Mesodermal cell (in vitro differentiated cells): ENCODE measurements around the gene ZBTB46.

Source experiments
- H3K27ac ChIP-seq: 2 replicates; pipeline ENCODE4 v1.7.0; 2013; ENCODE audit warnings: mild to moderate bottlenecking, low read depth, low read length, moderate library complexity; ENCODE audit not compliant: severe bottlenecking
- H3K36me3 ChIP-seq: 2 replicates; pipeline ENCODE4 v1.7.1; 2013; ENCODE audit warnings: mild to moderate bottlenecking, low read length, moderate library complexity; ENCODE audit not compliant: control insufficient read depth, insufficient read depth
- H3K4me1 ChIP-seq: one replicate; pipeline ENCODE4 v1.7.1; 2013; ENCODE audit warnings: mild to moderate bottlenecking, low read length; ENCODE audit not compliant: insufficient read depth, control insufficient read depth, poor library complexity, severe bottlenecking
- H3K4me3 ChIP-seq: 2 replicates; pipeline ENCODE4 v1.7.0; 2013; ENCODE audit warnings: low read length, control low read depth, mild to moderate bottlenecking; ENCODE audit not compliant: insufficient read depth, poor library complexity, severe bottlenecking; ENCODE audit errors: extremely low read depth
- H3K9me3 ChIP-seq: 2 replicates; pipeline ENCODE4 v1.7.1; 2013; ENCODE audit warnings: mild to moderate bottlenecking, low read length, moderate library complexity; ENCODE audit not compliant: control insufficient read depth
- WGBS, 2 experiments: methylation state at CpG; one replicate each; pipeline ENCODE4 v1.1.5; 2013; ENCODE audit warnings: missing lambda C conversion rate in 2 of 2; ENCODE audit not compliant: insufficient coverage in 2 of 2; 5-methylcytosine and 5-hydroxymethylcytosine counted together

The ZBTB46 gene

GRCh38 chr20:63765902-63766301, 65.2 kb downstream of the ZBTB46 start:
- Histone ChIP-seq H3K9me3 (no peaks in the 10 kb centered on the region), H3K4me3 (no peak overlapping the region), H3K4me1 (no peaks in the 10 kb centered on the region), H3K36me3 (peaks cover 72% of the 10 kb centered on the region), H3K27ac (no peak overlapping the region)
- 83 to 95% methylated on average over 1 to 5 of the region's 7 CpGs for WGBS, 2 experiments

GRCh38 chr20:63765082-63765873, 65.8 kb downstream of the ZBTB46 start:
- Histone ChIP-seq H3K27ac (no peak overlapping the region), H3K9me3 (no peaks in the 10 kb centered on the region), H3K4me3 (no peak overlapping the region), H3K4me1 (no peaks in the 10 kb centered on the region), H3K36me3 (peaks cover 67% of the 10 kb centered on the region)
- WGBS, 2 experiments = 95 to 96% methylated on average over 7 to 13 of the region's 16 CpGs

- H3K4me3 ChIP-seq = no peak overlapping the region
- no peaks in the 10 kb centered on the region for H3K9me3 ChIP-seq
- H3K36me3 ChIP-seq = peaks cover 43% of the 10 kb centered on the region
- 33 to 67% methylated on average over 1 of the region's 7 CpGs for WGBS, 2 experiments
- H3K27ac ChIP-seq = no peak overlapping the region
- H3K4me1 ChIP-seq = no peaks in the 10 kb centered on the region
These were observed 71.6 kb downstream of the ZBTB46 start for GRCh38 chr20:63759377-63759901.

GRCh38 chr20:63758152-63758551, 72.9 kb downstream of the ZBTB46 start:
- Histone ChIP-seq H3K4me3 (no peak overlapping the region), H3K27ac (no peak overlapping the region), H3K9me3 (no peaks in the 10 kb centered on the region), H3K4me1 (no peaks in the 10 kb centered on the region), H3K36me3 (peaks cover 35% of the 10 kb centered on the region)
- WGBS, 2 experiments = 88 to 100% methylated on average over 3 to 4 of the region's 7 CpGs

- H3K9me3 ChIP-seq = no peaks in the 10 kb centered on the region
- no peak overlapping the region for H3K27ac ChIP-seq
- peaks cover 35% of the 10 kb centered on the region for H3K36me3 ChIP-seq
- H3K4me3 ChIP-seq = no peak overlapping the region
- no peaks in the 10 kb centered on the region for H3K4me1 ChIP-seq
- WGBS, 2 experiments = 63 to 95% methylated on average over 3 of the region's 8 CpGs
These were observed 74.4 kb downstream of the ZBTB46 start for GRCh38 chr20:63756648-63756991.

GRCh38 chr20:63755933-63756647, 75.0 kb downstream of the ZBTB46 start:
- Histone ChIP-seq H3K27ac (no peak overlapping the region), H3K9me3 (no peaks in the 10 kb centered on the region), H3K4me1 (peaks cover 3% of the 10 kb centered on the region), H3K36me3 (peaks cover 35% of the 10 kb centered on the region), H3K4me3 (no peak overlapping the region)
- WGBS, 2 experiments = 92% methylated on average over 16 to 17 of the region's 18 CpGs

- Histone ChIP-seq H3K4me1 (peaks cover 5% of the 10 kb centered on the region), H3K27ac (no peak overlapping the region), H3K4me3 (no peak overlapping the region), H3K36me3 (peaks cover 33% of the 10 kb centered on the region), H3K9me3 (no peaks in the 10 kb centered on the region)
- 86% methylated on average over 12 of the region's 16 CpGs for WGBS, 2 experiments
These were observed 77.1 kb downstream of the ZBTB46 start for GRCh38 chr20:63754008-63754407.

GRCh38 chr20:63753381-63753780, 77.7 kb downstream of the ZBTB46 start:
- Histone ChIP-seq H3K36me3 (peaks cover 33% of the 10 kb centered on the region), H3K4me1 (peaks cover 5% of the 10 kb centered on the region), H3K9me3 (no peaks in the 10 kb centered on the region), H3K27ac (no peak overlapping the region), H3K4me3 (no peak overlapping the region)
- 96 to 97% methylated on average over 11 to 13 of the region's 13 CpGs for WGBS, 2 experiments

GRCh38 chr20:63752411-63753101, 78.5 kb downstream of the ZBTB46 start:
- Histone ChIP-seq H3K4me3 (no peak overlapping the region), H3K36me3 (peaks cover 33% of the 10 kb centered on the region), H3K4me1 (peaks cover 5% of the 10 kb centered on the region), H3K27ac (no peak overlapping the region), H3K9me3 (no peaks in the 10 kb centered on the region)
- WGBS, 2 experiments = 91 to 93% methylated on average over 43 to 50 of the region's 50 CpGs

GRCh38 chr20:63751471-63752271, 79.4 kb downstream of the ZBTB46 start:
- no peaks in the 10 kb centered on the region for H3K9me3 ChIP-seq
- H3K4me1 ChIP-seq = peaks cover 5% of the 10 kb centered on the region
- H3K27ac ChIP-seq = peak overlapping the region; percentile 41
- WGBS, 2 experiments = 94 to 95% methylated on average over 19 to 24 of the region's 45 CpGs
- peaks cover 30% of the 10 kb centered on the region for H3K36me3 ChIP-seq
- H3K4me3 ChIP-seq = no peak overlapping the region
